SK-N-MC (cell line): ENCODE measurements around the gene CFAP57.

Source experiments
- EZH2 ChIP-seq: fragments of 200-600 bp; sonication (generic); IDR thresholded peaks from one replicate; pipeline ENCODE4 v1.6.1; 2017; ENCODE audit warnings: antibody characterized with exemption
- FOXP2 ChIP-seq: optimal IDR thresholded peaks from 2 replicates; pipeline ENCODE3; 2011; ENCODE audit warnings: mild to moderate bottlenecking, moderate library complexity; ENCODE audit not compliant: insufficient read depth; ENCODE audit errors: extremely low read length, control extremely low read depth
- POLR2AphosphoS5 ChIP-seq: IDR thresholded peaks from 2 replicates; pipeline ENCODE4 v1.6.1; 2012; ENCODE audit warnings: mild to moderate bottlenecking, low read depth, low read length, borderline replicate concordance

DNA sequence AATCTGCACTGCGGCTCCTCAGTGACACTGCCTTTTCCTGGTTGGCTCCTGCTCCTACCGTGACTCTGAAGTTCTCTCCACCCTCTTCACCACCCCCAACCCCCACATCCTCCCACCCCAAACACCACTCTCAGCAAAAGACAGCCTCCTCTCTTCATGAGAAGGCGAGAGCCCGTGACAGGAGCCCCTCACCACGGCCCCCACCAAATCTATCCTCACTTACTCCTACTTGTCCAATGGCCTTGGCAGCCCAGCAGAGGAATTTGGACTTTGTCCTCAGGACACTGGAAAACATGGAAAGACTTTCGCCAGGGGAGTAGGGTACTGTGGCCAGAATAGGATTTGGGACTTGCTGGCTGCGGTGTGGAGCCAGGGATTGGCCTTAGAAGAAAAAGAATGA, 104.5 kb downstream of the CFAP57 start:
- TF ChIP-seq EZH2 (no peak), POLR2AphosphoS5 (no peak), FOXP2 (no peak)
